GM10248 (cell line): ENCODE data around the gene PCNT.

Experiments used
- CTCF ChIA-PET: fragments of 300-600 bp; sonication (Branson Sonifier 250); formaldehyde crosslinking; extraction: SDS; loops from one replicate; lab custom pipeline; 2021; ENCODE audit warnings: antibody characterized with exemption; lab: Yijun Ruan, JAX
- POLR2A ChIA-PET: fragments of 350-650 bp; sonication (Branson Sonifier 250); formaldehyde crosslinking; extraction: SDS; loops from one replicate; lab custom pipeline; 2020; ENCODE audit warnings: antibody characterized with exemption; lab: Yijun Ruan, JAX
- DNase-seq: peaks from one replicate; pipeline ENCODE4 v3.0.0; 2012; ENCODE audit errors: extremely low spot score
- TF ChIP-seq, protein P1 (sequence below): IDR thresholded peaks from 2 replicates; pipeline ENCODE4 v1.5.1; 2012; ENCODE audit warnings: mild to moderate bottlenecking, low read depth; ENCODE audit errors: extremely low read depth, missing control alignments, control extremely low read depth

PCNT gene

GRCh38 chr21:46477765-46478164 is 153.8 kb downstream of the PCNT start:
- DNase-seq = no peak
- ChIA-PET CTCF (no interaction called here), POLR2A (no interaction called here)
- TF ChIP-seq, protein P1, sequence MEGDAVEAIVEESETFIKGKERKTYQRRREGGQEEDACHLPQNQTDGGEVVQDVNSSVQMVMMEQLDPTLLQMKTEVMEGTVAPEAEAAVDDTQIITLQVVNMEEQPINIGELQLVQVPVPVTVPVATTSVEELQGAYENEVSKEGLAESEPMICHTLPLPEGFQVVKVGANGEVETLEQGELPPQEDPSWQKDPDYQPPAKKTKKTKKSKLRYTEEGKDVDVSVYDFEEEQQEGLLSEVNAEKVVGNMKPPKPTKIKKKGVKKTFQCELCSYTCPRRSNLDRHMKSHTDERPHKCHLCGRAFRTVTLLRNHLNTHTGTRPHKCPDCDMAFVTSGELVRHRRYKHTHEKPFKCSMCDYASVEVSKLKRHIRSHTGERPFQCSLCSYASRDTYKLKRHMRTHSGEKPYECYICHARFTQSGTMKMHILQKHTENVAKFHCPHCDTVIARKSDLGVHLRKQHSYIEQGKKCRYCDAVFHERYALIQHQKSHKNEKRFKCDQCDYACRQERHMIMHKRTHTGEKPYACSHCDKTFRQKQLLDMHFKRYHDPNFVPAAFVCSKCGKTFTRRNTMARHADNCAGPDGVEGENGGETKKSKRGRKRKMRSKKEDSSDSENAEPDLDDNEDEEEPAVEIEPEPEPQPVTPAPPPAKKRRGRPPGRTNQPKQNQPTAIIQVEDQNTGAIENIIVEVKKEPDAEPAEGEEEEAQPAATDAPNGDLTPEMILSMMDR = no peak

DNA sequence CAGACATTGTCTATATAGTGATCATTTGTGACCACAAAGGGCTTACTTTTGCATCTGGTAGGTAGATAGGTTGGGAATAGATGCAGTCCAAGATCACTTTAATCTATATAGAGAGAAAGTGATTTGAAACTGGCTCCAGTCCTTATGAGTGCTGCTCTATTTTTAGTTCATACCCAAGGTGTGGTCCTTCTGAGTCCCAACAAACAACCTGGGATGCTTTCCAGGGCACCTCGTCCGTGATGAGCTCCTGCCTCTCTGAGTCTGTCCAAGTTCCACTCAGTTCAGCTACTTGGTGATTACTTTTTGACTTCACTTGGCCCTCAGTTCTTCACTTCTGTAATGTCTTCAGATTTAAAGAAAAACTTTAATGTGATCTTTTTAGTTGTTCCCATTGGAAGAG is 155.0 kb downstream of the PCNT start:
- TF ChIP-seq, protein P1 = no peak
- CTCF ChIA-PET = interaction anchor here (1.0 kb wide), 1 partner anchor 10 kb away, joined by 3 read pairs; no protein-coding TSS in a partner anchor
- POLR2A ChIA-PET = no interaction called here
- no peak for DNase-seq

GRCh38 chr21:46480466-46480865 is 156.5 kb downstream of the PCNT start:
- ChIA-PET POLR2A (no interaction called here), CTCF (interaction anchor here (1.2 kb wide), 1 partner anchor 14 kb away, joined by 4 read pairs; no protein-coding TSS in a partner anchor)
- TF ChIP-seq, protein P1 = no peak
- no peak for DNase-seq

GRCh38 chr21:46482225-46482845 is 158.4 kb downstream of the PCNT start:
- POLR2A ChIA-PET = no interaction called here
- CTCF ChIA-PET = no interaction called here
- TF ChIP-seq, protein P1 = no peak
- no peak for DNase-seq

GRCh38 chr21:46482846-46483231 is 158.9 kb downstream of the PCNT start:
- TF ChIP-seq, protein P1 = no peak
- ChIA-PET CTCF (no interaction called here), POLR2A (no interaction called here)
- no peak for DNase-seq

DNA sequence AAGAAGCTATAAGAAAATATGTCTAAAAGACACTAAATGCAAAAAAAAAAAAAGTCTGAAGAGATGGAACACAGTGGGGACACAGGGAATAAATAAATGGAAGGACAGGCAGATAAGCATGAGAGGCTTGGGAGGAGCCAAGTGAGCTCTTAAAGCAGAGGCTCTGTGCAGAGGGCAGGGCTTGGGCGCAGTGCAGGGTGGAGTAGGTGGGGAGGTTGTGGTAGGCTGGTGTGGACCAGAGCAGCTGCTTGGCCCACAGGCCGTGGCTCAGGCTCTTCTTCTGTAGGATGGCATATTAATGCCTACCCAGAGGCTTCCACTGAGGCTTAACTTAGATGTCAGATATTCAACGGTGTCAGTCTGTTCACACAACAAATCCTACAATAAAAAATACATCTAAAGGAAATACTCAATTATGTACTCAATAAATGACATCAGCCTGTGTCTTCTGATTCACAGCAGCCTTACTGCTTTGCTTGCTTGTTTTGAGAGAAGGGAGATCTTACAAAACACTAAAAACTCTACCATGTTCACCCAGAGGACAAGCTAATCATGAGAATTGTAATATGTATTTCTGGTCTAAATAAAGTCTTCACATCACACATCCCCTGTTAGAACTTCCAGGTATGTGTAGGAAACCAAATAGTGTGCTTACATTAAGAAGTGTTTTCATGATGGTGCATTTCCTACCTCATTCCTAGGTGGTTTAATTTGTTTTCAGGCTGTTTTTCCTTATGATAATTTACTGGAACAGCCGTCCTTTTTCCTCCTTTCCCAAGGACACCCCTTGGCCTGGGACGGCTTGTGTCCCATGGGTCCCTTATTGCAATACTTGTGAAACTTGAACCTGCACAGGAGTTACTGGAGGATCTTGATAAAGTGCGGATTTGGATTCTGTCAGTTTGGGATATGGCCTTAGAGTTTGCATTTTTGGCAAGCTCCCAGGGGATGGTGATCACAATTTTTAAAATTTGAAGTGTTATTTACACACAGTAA is 159.6 kb downstream of the PCNT start:
- TF ChIP-seq, protein P1 = no peak
- no peak for DNase-seq
- ChIA-PET POLR2A (no interaction called here), CTCF (no interaction called here)
